Hematopoietic multipotent progenitor cell treated with erythropoietin and hydrocortisone succinate and interleukin-3 and kit ligand, for 8 days (in vitro differentiated cells): Measurements from ENCODE around the gene CACNA1E.

Experiments
- DNase-seq: peaks from one replicate; pipeline ENCODE4 v3.0.0-alpha.2; 2015

Gene CACNA1E

GRCh38 chr1:181592255-181592859, 109.0 kb downstream of the CACNA1E start:
- DNase-seq = no peak

- no peak for DNase-seq
These were observed 109.7 kb downstream of the CACNA1E start for GRCh38 chr1:181593042-181593441.

GRCh38 chr1:181594553-181594952, 111.2 kb downstream of the CACNA1E start:
- DNase-seq = no peak

- no peak for DNase-seq
These were observed 111.9 kb downstream of the CACNA1E start for GRCh38 chr1:181595234-181595633.

GRCh38 chr1:181601186-181601950, 118.1 kb downstream of the CACNA1E start:
- no peak for DNase-seq

GRCh38 chr1:181603735-181604410, 120.6 kb downstream of the CACNA1E start:
- DNase-seq = no peak

GRCh38 chr1:181604482-181605249, 121.3 kb downstream of the CACNA1E start:
- no peak for DNase-seq

- no peak for DNase-seq
These were observed 124.2 kb downstream of the CACNA1E start for GRCh38 chr1:181607524-181607923.

GRCh38 chr1:181608386-181608785, 125.1 kb downstream of the CACNA1E start:
- DNase-seq = no peak

GRCh38 chr1:181608948-181609347, 125.6 kb downstream of the CACNA1E start:
- no peak for DNase-seq

- no peak for DNase-seq
These were observed 128.8 kb downstream of the CACNA1E start for GRCh38 chr1:181612100-181612499.

- no peak for DNase-seq
These were observed 135.2 kb downstream of the CACNA1E start for GRCh38 chr1:181618559-181618958.

- no peak for DNase-seq
These were observed 136.9 kb downstream of the CACNA1E start for GRCh38 chr1:181620183-181620582.

- DNase-seq = no peak
These were observed 140.5 kb downstream of the CACNA1E start for GRCh38 chr1:181623850-181624249.

- no peak for DNase-seq
These were observed 143.1 kb downstream of the CACNA1E start for GRCh38 chr1:181626279-181626938.

- no peak for DNase-seq
These were observed 147.1 kb downstream of the CACNA1E start for GRCh38 chr1:181630398-181630797.

- no peak for DNase-seq
These were observed 147.5 kb downstream of the CACNA1E start for GRCh38 chr1:181630838-181631237.

GRCh38 chr1:181632492-181632891, 149.2 kb downstream of the CACNA1E start:
- no peak for DNase-seq

GRCh38 chr1:181632960-181633359, 149.6 kb downstream of the CACNA1E start:
- no peak for DNase-seq

GRCh38 chr1:181635110-181635509, 151.8 kb downstream of the CACNA1E start:
- DNase-seq = no peak

GRCh38 chr1:181637998-181638397, 154.7 kb downstream of the CACNA1E start:
- no peak for DNase-seq

GRCh38 chr1:181640956-181641355, 157.6 kb downstream of the CACNA1E start:
- no peak for DNase-seq

GRCh38 chr1:181643631-181644030, 160.3 kb downstream of the CACNA1E start:
- DNase-seq = no peak
